Suprapubic skin (tissue), 4 donors: Measurements from ENCODE around the gene PCDHGA3.

Source experiments
- POLR2A ChIP-seq, 2 donors: fragments of 450-650 bp; IDR thresholded peaks; one replicate each; pipeline ENCODE4 v1.6.1; 2017; ENCODE audit warnings: antibody characterized with exemption in 2 of 2, mild to moderate bottlenecking in 2 of 2, moderate library complexity in 2 of 2
- POLR2AphosphoS5 ChIP-seq, 3 donors: sonication (generic); formaldehyde crosslinking; IDR thresholded peaks; one replicate each; pipeline ENCODE4 v1.6.1; 2017; ENCODE audit warnings: antibody characterized with exemption in 3 of 3
- TF ChIP-seq, protein P1 (sequence below), 2 donors: fragments of 200-600 bp in 1 of 2; fragments of 450-650 bp in 1 of 2; sonication (generic) in 1 of 2; IDR thresholded peaks; one replicate each; pipeline ENCODE4 v1.5.1; 2016 to 2019; ENCODE audit warnings: antibody characterized with exemption in 2 of 2, mild to moderate bottlenecking in 1 of 2, moderate library complexity in 1 of 2

- no peak for TF ChIP-seq POLR2AphosphoS5 (IDR thresholded peaks at IDR 0.05)
- TF ChIP-seq, protein P1, sequence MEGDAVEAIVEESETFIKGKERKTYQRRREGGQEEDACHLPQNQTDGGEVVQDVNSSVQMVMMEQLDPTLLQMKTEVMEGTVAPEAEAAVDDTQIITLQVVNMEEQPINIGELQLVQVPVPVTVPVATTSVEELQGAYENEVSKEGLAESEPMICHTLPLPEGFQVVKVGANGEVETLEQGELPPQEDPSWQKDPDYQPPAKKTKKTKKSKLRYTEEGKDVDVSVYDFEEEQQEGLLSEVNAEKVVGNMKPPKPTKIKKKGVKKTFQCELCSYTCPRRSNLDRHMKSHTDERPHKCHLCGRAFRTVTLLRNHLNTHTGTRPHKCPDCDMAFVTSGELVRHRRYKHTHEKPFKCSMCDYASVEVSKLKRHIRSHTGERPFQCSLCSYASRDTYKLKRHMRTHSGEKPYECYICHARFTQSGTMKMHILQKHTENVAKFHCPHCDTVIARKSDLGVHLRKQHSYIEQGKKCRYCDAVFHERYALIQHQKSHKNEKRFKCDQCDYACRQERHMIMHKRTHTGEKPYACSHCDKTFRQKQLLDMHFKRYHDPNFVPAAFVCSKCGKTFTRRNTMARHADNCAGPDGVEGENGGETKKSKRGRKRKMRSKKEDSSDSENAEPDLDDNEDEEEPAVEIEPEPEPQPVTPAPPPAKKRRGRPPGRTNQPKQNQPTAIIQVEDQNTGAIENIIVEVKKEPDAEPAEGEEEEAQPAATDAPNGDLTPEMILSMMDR (IDR thresholded peaks at IDR 0.05): no peak
- TF ChIP-seq POLR2A (IDR thresholded peaks at IDR 0.05): no peak
Measured at GRCh38 chr5:141351591-141351990, 8.0 kb downstream of the PCDHGA3 start.
